HepG2 (cell line): ENCODE data around the gene ADCY10. TPM values are rescaled to one million over a fixed set of nuclear protein-coding genes. Genes with fewer than 3 reads are reported as not detected.

Source experiments
- ATAC-seq: fragments of 200-7000 bp; cut with Tn5 transposase; 3 replicates; pipeline ENCODE4 v1.9.1; 2020; ENCODE audit warnings: mild to moderate bottlenecking, moderate library complexity
- BruUV-seq: library from RNA; stranded (reverse); fragments of 400-500 nt; replicated peaks from 2 replicates; lab custom pipeline; 2021; lab: Mats Ljungman, UMichigan
- CTCF ChIA-PET: fragments of 300-600 bp; formaldehyde crosslinking; extraction: SDS; loops from one replicate; lab custom pipeline; 2021; ENCODE audit warnings: low total read pairs, inconsistent platforms, low intra/inter-chr PET ratio; lab: Yijun Ruan, JAX
- POLR2A ChIA-PET: fragments of 350-600 bp; sonication (Branson Sonifier 250); formaldehyde crosslinking; loops from one replicate; lab custom pipeline; 2020; ENCODE audit warnings: antibody characterized with exemption, inconsistent platforms; lab: Yijun Ruan, JAX
- DNase-seq: peaks from one replicate; pipeline ENCODE4 v3.0.0-alpha.2; 2015; ENCODE audit warnings: low spot score
- FAIRE-seq: peaks from 3 replicates; lab custom pipeline; 2011; peaks lifted over from hg19 to GRCh38; lab: Jason Lieb, UNC
- H2AFZ ChIP-seq: one replicate; pipeline ENCODE4 v1.6.1; 2011; ENCODE audit warnings: low read length, inconsistent platforms
- H3K27ac ChIP-seq: fragments of 300-600 bp; 3 replicates; pipeline ENCODE4 v1.8.0; 2011; ENCODE audit warnings: mixed run types, mild to moderate bottlenecking, mixed read lengths, low read length, inconsistent platforms; ENCODE audit not compliant: insufficient read depth; ENCODE audit errors: extremely low read length
- H3K27me3 ChIP-seq, 2 experiments: fragments of 200-600 bp in 1 of 2; 2 replicates in 1 of 2; 3 replicates in 1 of 2; pipeline versions ENCODE4 v1.6.0 to v1.8.0; 2011; ENCODE audit warnings: low read length in 2 of 2, mild to moderate bottlenecking in 2 of 2, moderate library complexity in 2 of 2, inconsistent platforms in 1 of 2; ENCODE audit not compliant: insufficient read depth in 2 of 2, control insufficient read depth in 1 of 2
- H3K36me3 ChIP-seq, 2 experiments: fragments of 200-600 bp in 1 of 2; replicated peaks in 1 of 2; 2 replicates in 1 of 2; 3 replicates in 1 of 2; pipeline versions ENCODE4 v1.5.1 to v1.8.0; 2011; ENCODE audit warnings: low read length in 2 of 2, inconsistent platforms in 1 of 2; ENCODE audit not compliant: insufficient read depth in 2 of 2, control insufficient read depth in 1 of 2
- H3K4me1 ChIP-seq: 2 replicates; pipeline ENCODE4 v1.5.1; 2012; ENCODE audit warnings: low read length, inconsistent platforms; ENCODE audit not compliant: insufficient read depth
- H3K4me2 ChIP-seq: 2 replicates; pipeline ENCODE4 v1.6.0; 2011; ENCODE audit warnings: low read depth, low read length, inconsistent platforms
- H3K4me3 ChIP-seq, 3 experiments: fragments of 200-600 bp in 1 of 3; sonication (generic), shearing (Covaris generic) in 1 of 3; replicated peaks in 1 of 3; 2 replicates each; pipeline ENCODE4 v1.5.1; 2011 to 2016; ENCODE audit warnings: low read length in 3 of 3, inconsistent platforms in 2 of 3, low read depth in 2 of 3, mild to moderate bottlenecking in 2 of 3, control low read depth in 1 of 3, mixed read lengths in 1 of 3; ENCODE audit not compliant: insufficient read depth in 1 of 3
- H3K79me2 ChIP-seq: one replicate; pipeline ENCODE4 v1.6.1; 2011; ENCODE audit warnings: low read length, inconsistent platforms; ENCODE audit not compliant: insufficient read depth
- H3K9ac ChIP-seq: 2 replicates; pipeline ENCODE4 v1.6.0; 2011; ENCODE audit warnings: mild to moderate bottlenecking, low read depth, low read length, inconsistent platforms; ENCODE audit not compliant: insufficient read depth
- H3K9me3 ChIP-seq: 2 replicates; pipeline ENCODE4 v1.5.1; 2012; ENCODE audit warnings: mild to moderate bottlenecking, low read length
- H4K20me1 ChIP-seq: 2 replicates; pipeline ENCODE4 v1.6.0; 2011; ENCODE audit warnings: inconsistent platforms, mild to moderate bottlenecking, low read length, moderate library complexity; ENCODE audit not compliant: insufficient read depth
- ATAD3A ChIP-seq: sonication (generic); formaldehyde crosslinking; IDR thresholded peaks from 2 replicates; pipeline ENCODE4 v1.4.0; 2020; ENCODE audit warnings: missing genetic modification reagents
- BCL3 ChIP-seq: sonication (generic); formaldehyde crosslinking; IDR thresholded peaks from 2 replicates; pipeline ENCODE4 v1.5.1; 2020; ENCODE audit warnings: mild to moderate bottlenecking, missing genetic modification reagents, moderate library complexity
- CBX5 ChIP-seq: sonication (generic); formaldehyde crosslinking; IDR thresholded peaks from 2 replicates; pipeline ENCODE4 v1.4.0; 2020; ENCODE audit warnings: missing genetic modification reagents, borderline replicate concordance
- DRAP1 ChIP-seq: IDR thresholded peaks from 2 replicates; pipeline ENCODE4 v1.6.1; 2016; ENCODE audit warnings: missing genetic modification reagents, missing compliant biosample characterization
- GATAD2A ChIP-seq: IDR thresholded peaks from 2 replicates; pipeline ENCODE4 v1.6.1; 2016
- HDAC1 ChIP-seq: sonication (generic); formaldehyde crosslinking; IDR thresholded peaks from 2 replicates; pipeline ENCODE4 v1.5.1; 2020; ENCODE audit warnings: mild to moderate bottlenecking, missing genetic modification reagents
- HNF1A ChIP-seq, 2 experiments: sonication (generic) in 1 of 2; formaldehyde crosslinking in 1 of 2; IDR thresholded peaks; 2 replicates each; pipeline versions ENCODE4 v1.4.0 to v1.6.1; 2016 to 2020; ENCODE audit warnings: borderline replicate concordance in 1 of 2, low read depth in 1 of 2, mild to moderate bottlenecking in 1 of 2, missing genetic modification reagents in 1 of 2
- MLLT10 ChIP-seq: sonication (generic); formaldehyde crosslinking; IDR thresholded peaks from 2 replicates; pipeline ENCODE4 v1.4.0; 2020; ENCODE audit warnings: missing genetic modification reagents
- MTF2 ChIP-seq: sonication (generic); formaldehyde crosslinking; IDR thresholded peaks from 2 replicates; pipeline ENCODE4 v1.5.0; 2020; ENCODE audit warnings: missing genetic modification reagents, borderline replicate concordance
- POGZ ChIP-seq: sonication (generic); formaldehyde crosslinking; IDR thresholded peaks from 2 replicates; pipeline ENCODE4 v1.4.0; 2020; ENCODE audit warnings: mild to moderate bottlenecking, missing genetic modification reagents
- SNAI1 ChIP-seq: sonication (generic); formaldehyde crosslinking; IDR thresholded peaks from 2 replicates; pipeline ENCODE4 v1.5.0; 2020; ENCODE audit warnings: mild to moderate bottlenecking, missing genetic modification reagents, borderline replicate concordance
- TBX3 ChIP-seq: fragments of 450-650 bp; IDR thresholded peaks from 2 replicates; pipeline ENCODE4 v1.6.1; 2017; ENCODE audit warnings: antibody characterized with exemption, mild to moderate bottlenecking, inconsistent platforms, borderline replicate concordance
- YEATS2 ChIP-seq: sonication (generic); formaldehyde crosslinking; IDR thresholded peaks from 2 replicates; pipeline ENCODE4 v1.4.0; 2020; ENCODE audit warnings: missing genetic modification reagents, borderline replicate concordance
- ZBTB2 ChIP-seq: sonication (generic); formaldehyde crosslinking; IDR thresholded peaks from 2 replicates; pipeline ENCODE4 v1.8.0; 2022; ENCODE audit warnings: low read depth, missing genetic modification reagents
- WGBS: methylation state at CpG from one replicate; pipeline ENCODE4 v1.1.6; 2017; ENCODE audit warnings: low lambda C conversion rate; 5-methylcytosine and 5-hydroxymethylcytosine counted together
- in situ Hi-C: cut with HindIII; loops from 2 replicates; pipeline ENCODE4 v1.10.0; 2017; ENCODE audit warnings: low pct_unique_long_range_greater_than_20kb; ENCODE audit not compliant: extremely low pct_ligation_motif_present
- intact Hi-C: fragments of 100-400 bp; cut with micrococcal nuclease; formaldehyde crosslinking; loops from one replicate; pipeline ENCODE4 v1.10.0; 2022; ENCODE audit not compliant: unreplicated experiment
- polyA plus RNA-seq, 8 experiments: library from polyadenylated mRNA; depleted of rRNA in 3 of 8; stranded (reverse) in 7 of 8; unstranded in 1 of 8; fragments of >200 nt; fragmentation: Illumina TruSeq in 4 of 8; extraction: Trizol in 4 of 8; gene quantifications; 2 replicates each; pipeline versions ENCODE4 v1.2.1 to v1.2.3, GENCODE V29; 2011 to 2016; ENCODE audit warnings: low read depth in 4 of 8, missing spikeins in 1 of 8, mixed read lengths in 1 of 8; ENCODE audit not compliant: insufficient read depth in 1 of 8
- total RNA-seq, 5 experiments: library from RNA; depleted of rRNA; stranded (reverse); fragments of >200 nt; fragmentation: Illumina TruSeq; extraction: Trizol; gene quantifications; 2 replicates each; pipeline ENCODE4 v1.2.3, GENCODE V29; 2016; ENCODE audit warnings: low read depth in 1 of 5

The ADCY10 gene
- total and polyA plus RNA-seq, 2 of the 13 experiments (the other 11 are each of a cell fraction or from before 2014, with no cell fraction given) = 0.02 to 0.03 TPM

- peaks cover 64% of the 10 kb centered on the region for H3K4me1 ChIP-seq
- H3K9me3 ChIP-seq = no peaks in the 10 kb centered on the region
- FAIRE-seq (peak; percentile 88), ATAC-seq (peak; percentile 95), DNase-seq (peak; percentile 79)
- no TSS peak for BruUV-seq
- H3K4me3 ChIP-seq = peak overlapping the region in 2 of 3 experiments; percentile 31 to 59; a peak in 3 of 6 replicates
- H3K4me2 ChIP-seq = peak overlapping the region; percentile 73
- H3K27ac ChIP-seq = peak overlapping the region; percentile 47
- H3K27me3 ChIP-seq = no peaks in the 10 kb centered on the region
- intact Hi-C loops (no loop called here), in situ Hi-C loops (no loop called here)
- 7% methylated on average over 6 of the region's 6 CpGs for WGBS
- peaks cover 59% of the 10 kb centered on the region for H3K79me2 ChIP-seq
- H3K9ac ChIP-seq = 0 out of 2 replicates have a peak overlapping the region, but pooled peaks have one; percentile 37
- H3K36me3 ChIP-seq = no peaks in the 10 kb centered on the region
- H2AFZ ChIP-seq = no peak overlapping the region
- POLR2A ChIA-PET = interaction anchor here (2.1 to 3.2 kb wide), 2 partner anchors 10 to 12 kb away, joined by 13 to 44 read pairs; partner anchors contain the start of genes ADCY10, DCAF6 and MPC2
- H4K20me1 ChIP-seq = peaks cover 7% of the 10 kb centered on the region; the same call in 1 of the 2 replicates
- CTCF ChIA-PET = no interaction called here
- TF ChIP-seq GATAD2A (CRISPR knock-in tag) (peak; percentile 92), HNF1A (IDR thresholded peaks at IDR 0.05; ENCODE audit: low read depth) (0 out of 2 replicates have a peak, but pooled peaks have one; percentile 55), HNF1A (CRISPR knock-in tag; IDR thresholded peaks at IDR 0.05; ENCODE audit: borderline replicate concordance) (peak; percentile 58; the same call in 1 of the 2 replicates), HDAC1 (CRISPR knock-in tag) (peak; percentile 36; the same call in 1 of the 2 replicates), TBX3 (no peak), ZBTB2 (CRISPR knock-in tag) (no peak), POGZ (CRISPR knock-in tag) (no peak; the same call in 1 of the 2 replicates), YEATS2 (CRISPR knock-in tag) (no peak), DRAP1 (CRISPR knock-in tag) (no peak), MTF2 (no peak), MLLT10 (no peak), SNAI1 (no peak), CBX5 (CRISPR knock-in tag) (peak; percentile 82; the same call in 1 of the 2 replicates), BCL3 (CRISPR knock-in tag) (no peak), ATAD3A (no peak)
Observed at GRCh38 chr1:167926486-167926997, 12.6 kb upstream of the ADCY10 start.
